ENCODE measurements around the gene PLCD3.

DNA sequence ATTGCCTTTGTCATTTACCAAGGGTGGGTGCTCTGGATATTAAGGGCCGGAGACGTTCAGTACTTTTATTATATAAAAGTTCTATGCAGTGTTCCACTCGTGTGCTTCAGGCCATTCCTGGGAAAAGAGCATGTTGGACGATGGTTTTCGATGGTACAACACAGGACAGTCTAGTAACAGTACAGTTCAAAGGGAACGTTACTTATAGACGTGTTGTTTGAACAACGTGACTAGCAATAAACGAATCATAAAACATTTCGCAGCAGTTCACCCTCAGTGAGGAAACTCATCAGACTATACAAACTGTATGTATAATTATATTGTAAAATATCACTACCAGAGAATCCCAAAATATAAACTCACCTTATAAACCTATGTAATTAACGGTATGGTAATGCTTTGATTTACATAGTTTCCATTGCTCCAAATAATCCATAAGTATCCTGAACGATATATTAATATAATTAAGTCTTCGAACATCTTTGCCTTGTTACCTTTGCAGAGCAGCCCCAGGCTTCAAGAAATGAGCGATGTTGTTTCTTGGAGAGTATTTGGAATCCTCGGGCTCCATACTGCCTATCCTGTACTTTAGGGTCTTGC lies 70.6 kb downstream of the PLCD3 start:
- TF ChIP-seq CTCF (IDR thresholded peaks at IDR 0.05 in 4 of 5, conservative IDR thresholded peaks at IDR 0.05 in 1 of 5) (no peak), POLR2A (IDR thresholded peaks at IDR 0.05) (no peak)

Data from gastrocnemius medialis (tissue), 4 donors.